HL-60 (cell line): ENCODE results near the gene NRXN3.

Source experiments
- CTCF ChIP-seq: IDR thresholded peaks from one replicate; pipeline ENCODE4 v1.5.1; 2011; ENCODE audit warnings: low read length, control low read depth, inconsistent platforms; ENCODE audit not compliant: insufficient read depth
- POLR2AphosphoS5 ChIP-seq: IDR thresholded peaks from 2 replicates; pipeline ENCODE4 v1.6.1; 2012; ENCODE audit warnings: low read depth
- REST ChIP-seq: IDR thresholded peaks from 2 replicates; pipeline ENCODE4 v1.6.1; 2012; ENCODE audit warnings: low read depth; ENCODE audit not compliant: insufficient replicate concordance
- SPI1 ChIP-seq: IDR thresholded peaks from 2 replicates; pipeline ENCODE4 v1.6.1; 2012; ENCODE audit warnings: low read depth, mild to moderate bottlenecking, borderline replicate concordance

GRCh38 chr14:79426103-79426755 lies 1256.1 kb downstream of the NRXN3 start:
- no peak for TF ChIP-seq REST
- no peak for TF ChIP-seq SPI1
- TF ChIP-seq CTCF, result no peak
- no peak for TF ChIP-seq POLR2AphosphoS5
